KMS-11 (cell line): ENCODE measurements around the gene PEX26.
"Not testable (repeated sequence)": the region's sequence is repeated elsewhere in the genome, so short reads cannot be mapped to it uniquely, and the experiment has no call there.

Experiments used
- H2AFZ ChIP-seq: fragments of 200-600 bp; sonication (generic); 2 replicates; pipeline ENCODE4 v1.6.1; 2016; ENCODE audit warnings: antibody characterized with exemption, mixed run types, low read depth
- H3K27ac ChIP-seq: fragments of 200-600 bp; sonication (generic); 2 replicates; pipeline ENCODE4 v1.6.1; 2016; ENCODE audit warnings: mild to moderate bottlenecking, mixed run types
- H3K27me3 ChIP-seq: fragments of 200-600 bp; sonication (generic); 2 replicates; pipeline ENCODE4 v1.6.1; 2017; ENCODE audit warnings: mild to moderate bottlenecking, low read depth, mixed run types, moderate library complexity; ENCODE audit not compliant: insufficient read depth
- H3K36me3 ChIP-seq: fragments of 200-600 bp; sonication (generic); 2 replicates; pipeline ENCODE4 v1.6.1; 2017; ENCODE audit warnings: mild to moderate bottlenecking, mixed run types; ENCODE audit not compliant: insufficient read depth
- H3K4me1 ChIP-seq: fragments of 200-600 bp; sonication (generic); 2 replicates; pipeline ENCODE4 v1.6.1; 2016; ENCODE audit warnings: mild to moderate bottlenecking, low read depth, mixed run types; ENCODE audit not compliant: poor library complexity, severe bottlenecking
- H3K4me2 ChIP-seq: fragments of 200-600 bp; sonication (generic); 2 replicates; pipeline ENCODE4 v1.7.0; 2016; ENCODE audit warnings: mild to moderate bottlenecking, mixed run types
- H3K4me3 ChIP-seq: fragments of 200-600 bp; sonication (generic); IDR thresholded peaks from 2 replicates; pipeline ENCODE4 v1.6.1; 2017; ENCODE audit warnings: low read depth, low read length, mixed read lengths; ENCODE audit not compliant: insufficient read depth
- H3K79me2 ChIP-seq: fragments of 200-600 bp; sonication (generic); 2 replicates; pipeline ENCODE4 v1.6.1; 2016; ENCODE audit warnings: low read depth, mixed run types; ENCODE audit not compliant: insufficient read depth
- H3K9ac ChIP-seq: fragments of 200-600 bp; sonication (generic); 2 replicates; pipeline ENCODE4 v1.6.1; 2016; ENCODE audit warnings: mild to moderate bottlenecking, mixed run types
- H4K20me1 ChIP-seq: fragments of 200-600 bp; sonication (generic); 2 replicates; pipeline ENCODE4 v1.6.1; 2016; ENCODE audit warnings: mild to moderate bottlenecking, mixed run types; ENCODE audit not compliant: insufficient read depth
- TF ChIP-seq, protein P1 (sequence below): fragments of 200-600 bp; sonication (generic); conservative IDR thresholded peaks from 2 replicates; pipeline ENCODE4 v1.6.1; 2017; ENCODE audit warnings: low read depth, mild to moderate bottlenecking, antibody characterized with exemption, low read length, moderate library complexity, mixed read lengths

Gene PEX26

DNA sequence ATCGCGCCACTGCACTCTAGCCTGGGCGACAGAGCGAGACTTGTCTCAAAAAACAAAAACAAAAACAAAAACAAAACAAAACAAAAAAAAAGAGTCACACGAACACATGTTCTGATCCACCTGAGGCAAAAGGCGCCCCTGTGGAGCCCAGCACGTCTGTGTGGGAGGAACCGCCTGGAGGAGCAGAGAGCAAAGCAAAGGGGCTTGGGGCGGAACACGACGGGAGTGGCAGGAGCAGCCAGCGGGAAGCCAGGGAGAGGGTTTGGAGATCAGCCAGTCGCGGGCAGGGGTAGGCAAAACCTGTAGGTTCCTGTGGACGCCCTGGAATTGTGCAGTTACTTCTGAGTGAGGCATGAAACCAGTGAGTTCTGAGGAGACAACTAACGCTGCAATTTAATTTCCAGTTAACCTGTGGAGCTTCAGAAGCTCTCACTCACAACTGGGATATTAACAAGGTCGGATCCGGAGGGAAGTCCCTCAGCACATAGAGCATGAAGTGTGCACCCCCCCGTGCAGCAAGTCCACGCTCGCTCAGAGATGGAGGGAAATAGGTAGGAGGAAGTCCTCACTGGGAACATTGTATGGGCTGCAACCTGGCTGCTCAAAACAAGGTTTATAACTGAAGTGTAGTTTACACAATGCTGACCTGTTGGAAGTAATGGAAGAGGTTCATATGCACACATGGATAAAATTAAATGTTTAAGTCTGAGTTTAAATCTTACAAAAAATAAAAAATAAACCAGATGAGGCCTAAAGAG, 59.0 kb downstream of the PEX26 start:
- H3K27ac ChIP-seq = no peak overlapping the region
- no peaks in the 10 kb centered on the region for H3K27me3 ChIP-seq
- H3K4me1 ChIP-seq = no peaks in the 10 kb centered on the region
- no peaks in the 10 kb centered on the region for H4K20me1 ChIP-seq
- H3K4me2 ChIP-seq = no peak overlapping the region
- H2AFZ ChIP-seq = no peak overlapping the region
- TF ChIP-seq, protein P1, sequence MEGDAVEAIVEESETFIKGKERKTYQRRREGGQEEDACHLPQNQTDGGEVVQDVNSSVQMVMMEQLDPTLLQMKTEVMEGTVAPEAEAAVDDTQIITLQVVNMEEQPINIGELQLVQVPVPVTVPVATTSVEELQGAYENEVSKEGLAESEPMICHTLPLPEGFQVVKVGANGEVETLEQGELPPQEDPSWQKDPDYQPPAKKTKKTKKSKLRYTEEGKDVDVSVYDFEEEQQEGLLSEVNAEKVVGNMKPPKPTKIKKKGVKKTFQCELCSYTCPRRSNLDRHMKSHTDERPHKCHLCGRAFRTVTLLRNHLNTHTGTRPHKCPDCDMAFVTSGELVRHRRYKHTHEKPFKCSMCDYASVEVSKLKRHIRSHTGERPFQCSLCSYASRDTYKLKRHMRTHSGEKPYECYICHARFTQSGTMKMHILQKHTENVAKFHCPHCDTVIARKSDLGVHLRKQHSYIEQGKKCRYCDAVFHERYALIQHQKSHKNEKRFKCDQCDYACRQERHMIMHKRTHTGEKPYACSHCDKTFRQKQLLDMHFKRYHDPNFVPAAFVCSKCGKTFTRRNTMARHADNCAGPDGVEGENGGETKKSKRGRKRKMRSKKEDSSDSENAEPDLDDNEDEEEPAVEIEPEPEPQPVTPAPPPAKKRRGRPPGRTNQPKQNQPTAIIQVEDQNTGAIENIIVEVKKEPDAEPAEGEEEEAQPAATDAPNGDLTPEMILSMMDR = no peak
- H3K36me3 ChIP-seq = no peaks in the 10 kb centered on the region
- no peak overlapping the region for H3K9ac ChIP-seq
- no peaks in the 10 kb centered on the region for H3K79me2 ChIP-seq
- no peak overlapping the region for H3K4me3 ChIP-seq

DNA sequence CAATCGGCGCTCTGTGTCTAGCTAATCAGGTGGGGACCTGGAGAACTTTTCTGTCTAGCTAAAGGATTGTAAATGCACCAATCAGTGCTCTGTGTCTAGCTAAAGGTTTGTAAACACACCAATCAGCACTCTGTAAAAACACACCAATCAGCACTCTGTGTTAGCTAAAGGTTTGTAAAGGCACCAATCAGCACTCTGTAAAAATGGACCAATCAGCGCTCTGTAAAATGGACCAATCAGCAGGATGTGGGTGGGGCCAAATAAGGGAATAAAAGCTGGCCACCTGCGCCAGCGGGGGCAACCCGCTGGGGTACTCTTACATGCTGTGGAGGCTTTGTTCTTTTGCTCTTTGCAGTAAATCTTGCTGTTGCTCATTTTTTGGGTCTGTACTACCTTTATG, 63.2 kb downstream of the PEX26 start:
- H3K4me1 ChIP-seq, H3K36me3 ChIP-seq, H3K79me2 ChIP-seq, H3K4me2 ChIP-seq, H3K27ac ChIP-seq, H2AFZ ChIP-seq, H4K20me1 ChIP-seq, H3K9ac ChIP-seq, H3K4me3 ChIP-seq, H3K27me3 ChIP-seq: not testable (repeated sequence)

DNA sequence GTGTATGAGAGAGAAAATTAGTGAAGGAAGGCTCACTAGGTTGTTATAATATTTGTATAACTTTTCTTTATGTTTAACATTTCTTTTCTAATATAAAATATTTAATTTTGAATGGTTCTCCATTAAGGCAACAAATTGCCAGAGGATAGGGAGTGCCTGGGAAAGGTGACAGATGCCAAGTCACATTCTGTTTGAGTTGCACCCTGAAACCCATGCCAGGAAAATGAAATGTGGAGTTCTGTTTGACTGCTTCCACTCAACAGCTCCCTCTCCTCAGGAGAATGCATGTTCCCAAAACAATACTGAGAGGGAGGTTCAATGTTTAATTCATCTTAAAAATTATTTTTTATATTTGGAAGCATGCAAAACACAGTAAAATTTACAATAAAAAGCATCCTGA, 66.3 kb downstream of the PEX26 start:
- TF ChIP-seq, protein P1 = no peak
- Histone ChIP-seq H3K4me2 (no peak overlapping the region), H4K20me1 (no peaks in the 10 kb centered on the region), H3K27ac (no peak overlapping the region), H3K27me3 (no peaks in the 10 kb centered on the region), H3K79me2 (no peaks in the 10 kb centered on the region), H2AFZ (no peak overlapping the region), H3K9ac (no peak overlapping the region), H3K4me3 (no peak overlapping the region), H3K36me3 (no peaks in the 10 kb centered on the region), H3K4me1 (peaks cover 4% of the 10 kb centered on the region)

DNA sequence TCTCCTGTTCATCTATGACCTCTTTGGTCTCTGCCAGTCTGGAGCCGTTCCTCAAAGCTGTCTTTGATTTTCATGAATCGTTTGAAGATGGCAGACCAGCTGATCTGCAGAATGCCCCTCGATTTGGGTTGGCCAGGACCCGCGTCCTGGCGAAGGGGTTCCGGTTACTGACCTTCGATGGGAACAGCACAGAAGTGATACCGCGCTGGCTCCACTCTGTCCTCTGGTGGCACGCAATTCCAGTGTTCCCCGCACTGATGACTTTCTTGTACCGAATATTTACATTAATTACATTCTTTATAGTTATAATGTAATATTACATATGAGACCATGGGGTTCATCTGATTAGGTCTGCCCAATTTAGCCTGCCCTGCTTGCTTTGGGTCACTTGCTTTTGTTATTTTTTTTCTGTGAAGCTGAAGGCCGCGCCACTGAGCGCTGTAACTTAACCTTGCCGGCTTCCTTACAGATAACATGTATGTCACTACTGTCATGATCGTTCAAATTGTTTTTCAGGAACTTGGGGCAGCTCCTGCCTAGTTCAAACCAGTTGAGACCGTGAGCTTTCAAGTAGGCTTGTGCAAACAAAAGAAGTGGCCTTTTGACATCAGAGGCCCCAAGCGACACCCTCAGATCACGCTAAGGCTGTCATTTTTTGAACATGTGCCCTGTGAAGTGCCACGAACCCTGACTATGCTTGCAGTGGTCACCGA, 68.0 kb downstream of the PEX26 start:
- no peak overlapping the region for H3K4me3 ChIP-seq
- H3K36me3 ChIP-seq = no peaks in the 10 kb centered on the region
- no peaks in the 10 kb centered on the region for H3K79me2 ChIP-seq
- H3K9ac ChIP-seq = no peak overlapping the region
- H3K4me1 ChIP-seq = peaks cover 14% of the 10 kb centered on the region
- no peak overlapping the region for H2AFZ ChIP-seq
- no peak overlapping the region for H3K27ac ChIP-seq
- TF ChIP-seq, protein P1 = no peak
- H3K27me3 ChIP-seq = no peaks in the 10 kb centered on the region
- H4K20me1 ChIP-seq = no peaks in the 10 kb centered on the region
- no peak overlapping the region for H3K4me2 ChIP-seq

DNA sequence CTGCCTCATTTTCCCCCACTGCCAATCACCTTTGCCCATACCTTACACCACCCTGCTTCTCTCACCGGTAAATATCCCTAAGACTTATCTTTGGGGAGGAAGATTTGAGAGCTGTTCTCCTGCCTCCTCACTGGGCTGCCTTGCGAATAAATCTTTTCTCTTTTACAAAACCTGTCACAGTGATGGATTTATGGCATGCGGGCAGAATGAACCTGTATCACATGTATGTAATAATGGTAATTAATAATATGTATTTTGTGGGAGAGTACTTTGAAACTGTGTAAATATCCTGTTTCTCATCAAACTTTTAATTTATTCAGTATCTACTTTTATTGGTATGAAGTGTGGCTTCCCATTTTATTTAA, 68.6 kb downstream of the PEX26 start:
- Histone ChIP-seq H3K4me2 (no peak overlapping the region), H3K4me3 (no peak overlapping the region), H3K79me2 (no peaks in the 10 kb centered on the region), H3K36me3 (no peaks in the 10 kb centered on the region), H3K4me1 (peaks cover 14% of the 10 kb centered on the region), H3K27ac (no peak overlapping the region), H2AFZ (no peak overlapping the region), H3K27me3 (no peaks in the 10 kb centered on the region), H4K20me1 (no peaks in the 10 kb centered on the region), H3K9ac (no peak overlapping the region)
- TF ChIP-seq, protein P1 = no peak
